SK-N-SH treated with all-trans-retinoic acid at 6 μM for 48 hours (cell line): ENCODE data around the gene CIT.

ENCODE experiments used
- CREB5 ChIP-seq: fragments of 250-450 bp; sonication (Bioruptor Pico); IDR thresholded peaks from 2 replicates; pipeline ENCODE4 v1.5.1; 2020; ENCODE audit warnings: low read depth, mild to moderate bottlenecking, moderate library complexity
- PATZ1 ChIP-seq: fragments of 250-450 bp; sonication (Bioruptor Pico); IDR thresholded peaks from 2 replicates; pipeline ENCODE4 v1.8.0; 2020; ENCODE audit warnings: mild to moderate bottlenecking, moderate library complexity, borderline replicate concordance
- RARB ChIP-seq: fragments of 250-450 bp; sonication (Bioruptor Pico); IDR thresholded peaks from 2 replicates; pipeline ENCODE4 v1.8.0; 2021; ENCODE audit warnings: mild to moderate bottlenecking, moderate library complexity
- SNAI2 ChIP-seq: fragments of 250-450 bp; sonication (Bioruptor Pico); IDR thresholded peaks from 2 replicates; pipeline ENCODE4 v1.5.0; 2020; ENCODE audit warnings: mild to moderate bottlenecking, moderate library complexity
- ZNF565 ChIP-seq: fragments of 450-650 bp; formaldehyde crosslinking; conservative IDR thresholded peaks from 2 replicates; pipeline ENCODE4 v1.5.0; 2020; ENCODE audit warnings: low read depth, mild to moderate bottlenecking, moderate library complexity
- ZNF70 ChIP-seq: fragments of 450-650 bp; formaldehyde crosslinking; IDR thresholded peaks from 2 replicates; pipeline ENCODE4 v1.5.0; 2020; ENCODE audit warnings: mild to moderate bottlenecking, moderate library complexity
- TF ChIP-seq, protein P1 (sequence below): fragments of 250-450 bp; sonication (Bioruptor Pico); IDR thresholded peaks from 2 replicates; pipeline ENCODE4 v1.5.0; 2020; ENCODE audit warnings: mild to moderate bottlenecking, moderate library complexity

DNA sequence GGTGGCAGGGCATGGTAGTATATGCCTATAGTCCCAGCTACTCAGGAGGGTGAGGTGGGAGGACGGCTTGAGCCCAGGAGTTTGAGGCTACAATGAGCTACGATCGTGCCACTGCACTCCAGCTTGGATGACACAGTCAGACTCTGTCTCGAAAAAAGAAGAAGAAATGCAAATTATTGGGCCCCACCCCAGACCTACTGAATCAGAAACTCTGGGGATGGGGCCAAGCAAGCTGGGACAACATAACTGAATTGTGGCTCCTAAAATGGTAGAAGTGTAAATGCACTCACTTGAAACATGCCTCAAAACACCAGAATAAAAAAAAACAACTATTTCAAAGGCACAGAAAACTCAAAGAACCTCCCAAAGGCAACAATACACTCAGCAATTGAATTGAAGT is 37.0 kb downstream of the CIT start:
- TF ChIP-seq CREB5 (no peak), RARB (CRISPR knock-in tag) (no peak), ZNF565 (CRISPR knock-in tag) (no peak), ZNF70 (CRISPR knock-in tag) (no peak), PATZ1 (CRISPR knock-in tag) (no peak), SNAI2 (CRISPR knock-in tag) (no peak)
- TF ChIP-seq, protein P1, sequence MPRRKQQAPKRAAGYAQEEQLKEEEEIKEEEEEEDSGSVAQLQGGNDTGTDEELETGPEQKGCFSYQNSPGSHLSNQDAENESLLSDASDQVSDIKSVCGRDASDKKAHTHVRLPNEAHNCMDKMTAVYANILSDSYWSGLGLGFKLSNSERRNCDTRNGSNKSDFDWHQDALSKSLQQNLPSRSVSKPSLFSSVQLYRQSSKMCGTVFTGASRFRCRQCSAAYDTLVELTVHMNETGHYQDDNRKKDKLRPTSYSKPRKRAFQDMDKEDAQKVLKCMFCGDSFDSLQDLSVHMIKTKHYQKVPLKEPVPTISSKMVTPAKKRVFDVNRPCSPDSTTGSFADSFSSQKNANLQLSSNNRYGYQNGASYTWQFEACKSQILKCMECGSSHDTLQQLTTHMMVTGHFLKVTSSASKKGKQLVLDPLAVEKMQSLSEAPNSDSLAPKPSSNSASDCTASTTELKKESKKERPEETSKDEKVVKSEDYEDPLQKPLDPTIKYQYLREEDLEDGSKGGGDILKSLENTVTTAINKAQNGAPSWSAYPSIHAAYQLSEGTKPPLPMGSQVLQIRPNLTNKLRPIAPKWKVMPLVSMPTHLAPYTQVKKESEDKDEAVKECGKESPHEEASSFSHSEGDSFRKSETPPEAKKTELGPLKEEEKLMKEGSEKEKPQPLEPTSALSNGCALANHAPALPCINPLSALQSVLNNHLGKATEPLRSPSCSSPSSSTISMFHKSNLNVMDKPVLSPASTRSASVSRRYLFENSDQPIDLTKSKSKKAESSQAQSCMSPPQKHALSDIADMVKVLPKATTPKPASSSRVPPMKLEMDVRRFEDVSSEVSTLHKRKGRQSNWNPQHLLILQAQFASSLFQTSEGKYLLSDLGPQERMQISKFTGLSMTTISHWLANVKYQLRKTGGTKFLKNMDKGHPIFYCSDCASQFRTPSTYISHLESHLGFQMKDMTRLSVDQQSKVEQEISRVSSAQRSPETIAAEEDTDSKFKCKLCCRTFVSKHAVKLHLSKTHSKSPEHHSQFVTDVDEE (CRISPR knock-in tag): no peak
